Endothelial cell of umbilical vein (primary cell): ENCODE measurements around the gene NDUFB6. TPM values are rescaled to one million over a fixed set of nuclear protein-coding genes. Genes with fewer than 3 reads are reported as not detected.

Experiments
- BruUV-seq: library from RNA; stranded (reverse); fragments of 400-500 nt; replicated peaks from 2 replicates; lab custom pipeline; 2021; lab: Mats Ljungman, UMichigan
- CTCF ChIA-PET: fragments of 300-600, 350-600 bp; sonication (Branson Sonifier 250); formaldehyde crosslinking; loops from one replicate; lab custom pipeline; 2021; ENCODE audit warnings: antibody characterized with exemption, inconsistent platforms; lab: Charles Lee
- POLR2A ChIA-PET: fragments of 300-600, 350-600 bp; sonication (Branson Sonifier 250); formaldehyde crosslinking; loops from one replicate; lab custom pipeline; 2021; ENCODE audit warnings: antibody characterized with exemption, inconsistent platforms; lab: Charles Lee
- DNase-seq: peaks from one replicate; pipeline ENCODE4 v3.0.0-alpha.2; 2011; ENCODE audit warnings: low read depth, low spot score
- FAIRE-seq: peaks from 2 replicates; lab custom pipeline; 2011; peaks lifted over from hg19 to GRCh38; lab: Jason Lieb, UNC
- H2AFZ ChIP-seq: 2 replicates; pipeline ENCODE4 v1.6.0; 2012; ENCODE audit warnings: low read depth, low read length, control low read depth, inconsistent platforms
- H3K27ac ChIP-seq: 2 replicates; pipeline ENCODE4 v1.5.1; 2011; ENCODE audit warnings: low read depth, mild to moderate bottlenecking, control low read depth, low read length, moderate library complexity; ENCODE audit not compliant: insufficient read depth
- H3K27me3 ChIP-seq, 2 experiments: 2 replicates each; pipeline versions ENCODE4 v1.6.0 to v1.6.1; 2011; ENCODE audit warnings: low read length in 2 of 2, mixed read lengths in 1 of 2; ENCODE audit not compliant: control insufficient read depth in 2 of 2, insufficient read depth in 2 of 2
- H3K36me3 ChIP-seq, 2 experiments: 2 replicates in 1 of 2; 3 replicates in 1 of 2; pipeline ENCODE4 v1.5.1; 2011; ENCODE audit warnings: low read length in 2 of 2, mild to moderate bottlenecking in 1 of 2, moderate library complexity in 1 of 2; ENCODE audit not compliant: control insufficient read depth in 2 of 2, insufficient read depth in 2 of 2; ENCODE audit errors: extremely low read depth in 1 of 2
- H3K4me1 ChIP-seq: 3 replicates; pipeline ENCODE4 v1.5.1; 2011; ENCODE audit warnings: mild to moderate bottlenecking, low read length; ENCODE audit not compliant: control insufficient read depth, insufficient read depth; ENCODE audit errors: extremely low read depth
- H3K4me2 ChIP-seq: 2 replicates; pipeline ENCODE4 v1.6.1; 2011; ENCODE audit warnings: low read length, control low read depth, mixed read lengths; ENCODE audit not compliant: insufficient read depth
- H3K4me3 ChIP-seq, 3 experiments: fragments of 200-600 bp in 1 of 3; sonication (generic), shearing (Covaris generic) in 1 of 3; replicated peaks in 1 of 3; 2 replicates each; pipeline ENCODE4 v1.5.1; 2011 to 2016; ENCODE audit warnings: control low read depth in 3 of 3, low read length in 3 of 3, mild to moderate bottlenecking in 2 of 3, inconsistent platforms in 1 of 3, low read depth in 1 of 3, moderate library complexity in 1 of 3; ENCODE audit not compliant: insufficient read depth in 1 of 3
- H3K79me2 ChIP-seq: 2 replicates; pipeline ENCODE4 v1.6.0; 2012; ENCODE audit warnings: low read length, inconsistent platforms; ENCODE audit not compliant: control insufficient read depth, insufficient read depth
- H3K9ac ChIP-seq: replicated peaks from 2 replicates; pipeline ENCODE3; 2011; ENCODE audit warnings: low read length, control low read depth; ENCODE audit not compliant: insufficient read depth; ENCODE audit errors: extremely low read depth
- H3K9me1 ChIP-seq: replicated peaks from 3 replicates; pipeline ENCODE4 v1.6.0; 2011; ENCODE audit warnings: mild to moderate bottlenecking, low read length; ENCODE audit not compliant: control insufficient read depth, insufficient read depth; ENCODE audit errors: extremely low read depth
- H3K9me3 ChIP-seq: replicated peaks from 2 replicates; pipeline ENCODE4 v1.5.1; 2012; ENCODE audit warnings: low read length, inconsistent platforms; ENCODE audit not compliant: control insufficient read depth, insufficient read depth
- H4K20me1 ChIP-seq: replicated peaks from 2 replicates; pipeline ENCODE3; 2011; ENCODE audit warnings: mild to moderate bottlenecking, low read length; ENCODE audit not compliant: control insufficient read depth, insufficient read depth; ENCODE audit errors: extremely low read depth
- CTCF ChIP-seq, 2 donors: IDR thresholded peaks; 1 replicate in 1 of 2; 2 replicates in 1 of 2; pipeline ENCODE4 v1.5.1; 2011; ENCODE audit warnings: low read length in 2 of 2, mild to moderate bottlenecking in 2 of 2, moderate library complexity in 2 of 2, control low read depth in 1 of 2, inconsistent platforms in 1 of 2, low read depth in 1 of 2; ENCODE audit not compliant: insufficient read depth in 1 of 2; ENCODE audit errors: extremely low read depth in 1 of 2
- EZH2 ChIP-seq: IDR thresholded peaks from 2 replicates; pipeline ENCODE4 v1.6.1; 2012; ENCODE audit warnings: borderline replicate concordance, low read depth, mild to moderate bottlenecking, moderate library complexity, low read length, inconsistent platforms; ENCODE audit not compliant: severe bottlenecking
- FOS ChIP-seq: IDR thresholded peaks from 2 replicates; pipeline ENCODE4 v1.6.1; 2011; ENCODE audit warnings: mild to moderate bottlenecking, low read length, moderate library complexity, borderline replicate concordance; ENCODE audit not compliant: insufficient read depth
- GATA2 ChIP-seq: IDR thresholded peaks from 2 replicates; pipeline ENCODE4 v1.7.0; 2011; ENCODE audit warnings: low read depth, mild to moderate bottlenecking, moderate library complexity, mixed read lengths, low read length; ENCODE audit not compliant: insufficient read length, insufficient read depth
- JUN ChIP-seq: IDR thresholded peaks from 2 replicates; pipeline ENCODE4 v1.6.1; 2011; ENCODE audit warnings: borderline replicate concordance, low read depth; ENCODE audit not compliant: insufficient read length, insufficient read depth
- MAX ChIP-seq: IDR thresholded peaks from 2 replicates; pipeline ENCODE4 v1.6.1; 2011; ENCODE audit not compliant: insufficient read depth, insufficient read length
- MYC ChIP-seq: IDR thresholded peaks from one replicate; pipeline ENCODE4 v1.6.1; 2011; ENCODE audit warnings: mild to moderate bottlenecking, low read depth, low read length
- POLR2A ChIP-seq: IDR thresholded peaks from 2 replicates; pipeline ENCODE4 v1.6.1; 2012; ENCODE audit warnings: low read depth, mild to moderate bottlenecking, control low read depth, low read length
- POLR2AphosphoS5 ChIP-seq: IDR thresholded peaks from 2 replicates; pipeline ENCODE4 v1.6.1; 2012; ENCODE audit warnings: low read depth, mild to moderate bottlenecking, control low read depth, low read length, moderate library complexity; ENCODE audit not compliant: insufficient read depth
- dilution Hi-C: fragments of 300-500 bp; cut with MboI; formaldehyde crosslinking; loops from one replicate; pipeline ENCODE4 v1.15.0; 2019; ENCODE audit warnings: low sequenced_read_pairs; ENCODE audit not compliant: extremely low pct_ligation_motif_present
- intact Hi-C: fragments of 100-400 bp; cut with micrococcal nuclease; formaldehyde crosslinking; loops from one replicate; pipeline ENCODE4 v1.10.0; 2022
- polyA plus RNA-seq, 4 experiments: library from polyadenylated mRNA; depleted of rRNA in 3 of 4; stranded (reverse) in 3 of 4; unstranded in 1 of 4; fragments of >200 nt; gene quantifications; 2 replicates each; pipeline versions ENCODE4 v1.2.1 to v1.2.3, GENCODE V29; 2011 to 2012; ENCODE audit warnings: missing spikeins in 1 of 4
- total RNA-seq: library from RNA; stranded (reverse); gene quantifications from 2 replicates; pipeline ENCODE4 v1.2.3, GENCODE V29; 2021

Gene NDUFB6
- total and polyA plus RNA-seq, 2 donors (not counting 3 experiments of a cell fraction or from before 2014, with no cell fraction given), result 53.5 to 59.2 TPM

DNA sequence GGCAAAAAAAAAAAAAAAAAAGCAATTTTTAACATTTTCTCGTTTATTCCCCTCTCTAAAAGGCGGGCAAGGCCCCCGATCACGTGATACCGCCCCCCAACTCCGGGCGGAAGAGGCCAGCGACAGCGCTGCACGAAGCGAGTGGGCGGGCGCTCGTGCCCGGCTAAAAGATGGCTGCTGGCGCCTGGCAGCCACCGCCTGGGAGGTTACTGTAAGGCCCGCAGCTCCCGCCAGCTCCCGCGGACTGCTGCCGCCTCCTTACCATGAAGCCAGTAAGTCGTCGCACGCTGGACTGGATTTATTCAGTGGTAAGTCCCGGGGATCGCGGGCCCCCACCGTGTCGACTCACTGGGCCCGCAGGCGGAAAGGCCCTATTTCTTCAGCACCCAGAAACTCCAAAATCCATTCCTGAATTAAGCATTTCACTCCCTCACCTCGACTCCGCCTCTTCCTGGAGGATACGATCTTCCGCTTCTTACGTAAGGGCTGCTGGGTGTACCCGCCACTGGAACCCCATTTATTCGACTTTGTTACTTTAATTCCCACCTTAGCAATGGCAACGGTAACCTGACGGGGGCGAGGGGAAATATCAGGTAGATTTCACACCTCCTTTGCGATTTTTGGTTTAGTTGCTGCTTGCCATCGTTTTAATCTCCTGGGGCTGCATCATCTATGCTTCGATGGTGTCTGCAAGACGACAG, 20.6 kb downstream of the NDUFB6 start, which contains the start of the genes SMIM27 and TOPORS:
Gene SMIM27 (plus strand): TSS at position 156 of the 701 bp plus-strand sequence. CDS start 108 bp downstream, at position 264.
Gene TOPORS (minus strand): TSS at position 415 of the 701 bp plus-strand sequence. CDS start 150 bp downstream, at position 265.
- H4K20me1 ChIP-seq, result no peaks in the 10 kb centered on the region
- H3K4me2 ChIP-seq, result peak within 1 kb of the TSS; percentile 92
- H3K79me2 ChIP-seq, result peaks cover 45% of the 10 kb centered on the region
- H3K27me3 ChIP-seq, result no peaks in the 10 kb centered on the region
- dilution Hi-C loops (loop anchor here (25.0 kb wide), 1 partner anchor 165 kb away; the partner anchor contains the start of gene ACO1), intact Hi-C loops (loop anchor here (1.0 kb wide), 4 partner anchors 20 to 173 kb away; no protein-coding TSS in a partner anchor)
- H3K27ac ChIP-seq, result peak within 1 kb of the TSS; percentile 92
- H3K9me1 ChIP-seq, result no peaks in the 10 kb centered on the region
- FAIRE-seq (peak; percentile 83), DNase-seq (peak; percentile 92)
- H3K4me1 ChIP-seq, result peaks cover 17% of the 10 kb centered on the region
- no peaks in the 10 kb centered on the region for H3K9me3 ChIP-seq
- H3K9ac ChIP-seq, result peak within 1 kb of the TSS; percentile 94
- no peaks in the 10 kb centered on the region for H3K36me3 ChIP-seq
- BruUV-seq, result TSS peak; percentile 66
- H3K4me3 ChIP-seq, result peak within 1 kb of the TSS; percentile 71 to 88 (median 77)
- ChIA-PET CTCF (interaction anchor here (0.9 to 2.7 kb wide), 9 partner anchors 20 to 174 kb away, joined by 3 to 28 read pairs (median 4); partner anchors contain the start of gene ACO1), POLR2A (interaction anchor here (0.7 kb wide), 2 partner anchors 66 to 473 kb away, joined by 3 to 9 read pairs; partner anchors contain the start of gene DNAJA1)
- TF ChIP-seq MYC (no peak), GATA2 (no peak), POLR2AphosphoS5 (peak; percentile 80), MAX (peak; percentile 26), CTCF (IDR thresholded peaks at IDR 0.05; ENCODE audit: extremely low read depth in 1 of 2, insufficient read depth in 1 of 2, low read depth in 1 of 2, low read length in 2 of 2) (no peak), JUN (no peak), POLR2A (peak; percentile 88), FOS (no peak), EZH2 (no peak)
- H2AFZ ChIP-seq, result peak within 1 kb of the TSS; percentile 84
